ENCODE data around the gene SRA1.

Gene SRA1

DNA sequence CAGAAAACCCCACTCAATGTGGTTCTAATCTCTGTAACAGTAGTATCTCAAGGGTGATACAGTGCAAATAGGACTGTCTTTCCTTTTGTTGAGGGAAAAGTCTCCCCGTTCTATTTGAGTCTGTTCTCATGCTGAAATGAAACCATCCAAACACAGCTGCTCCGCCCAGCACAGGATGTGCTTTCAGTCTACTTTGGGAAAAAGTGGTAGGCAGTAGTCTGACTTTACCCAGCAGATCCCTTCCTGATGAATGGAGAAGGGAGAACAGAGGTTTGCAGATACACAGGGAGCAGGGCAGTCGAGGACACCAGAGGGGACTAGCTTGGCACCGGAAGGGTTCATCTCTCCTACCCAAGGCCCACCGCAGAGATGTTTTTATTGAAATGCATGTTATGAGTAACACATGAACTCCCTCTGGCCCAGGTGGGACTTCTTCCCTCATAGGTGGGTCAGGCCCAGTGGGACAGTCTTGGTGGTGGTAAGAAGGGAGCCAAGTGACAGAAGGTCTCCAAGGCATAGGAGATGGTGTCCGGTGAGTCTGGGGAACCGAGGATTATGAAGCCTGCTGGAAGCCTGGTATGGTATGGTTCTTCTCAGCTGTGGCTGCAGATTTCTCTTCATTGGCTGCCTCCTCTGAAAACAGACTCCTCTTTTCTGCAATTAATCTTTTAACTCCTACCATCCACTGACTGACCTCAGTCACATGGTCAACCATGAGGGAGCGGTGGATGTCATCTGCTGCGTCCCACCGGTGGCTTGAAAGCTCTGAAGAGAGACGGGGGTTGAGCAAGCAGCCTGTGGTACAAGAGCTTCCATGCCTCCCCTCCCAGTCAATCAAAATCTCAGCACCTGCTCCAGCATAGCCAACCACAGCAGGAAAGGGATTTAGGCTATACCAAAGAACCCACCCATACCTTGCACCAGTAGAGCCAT is 6.9 kb downstream of the SRA1 start:
- DNase-seq (ENCODE audit: low read depth in 1 of 2, low spot score in 1 of 2): no peak

- no peak for DNase-seq (ENCODE audit: low read depth in 1 of 2, low spot score in 1 of 2)
These were observed 7.8 kb downstream of the SRA1 start for GRCh38 chr5:140549237-140550144.

- DNase-seq (ENCODE audit: low read depth in 1 of 2, low spot score in 1 of 2): no peak
These were observed 8.5 kb downstream of the SRA1 start for GRCh38 chr5:140548791-140549190.

DNA sequence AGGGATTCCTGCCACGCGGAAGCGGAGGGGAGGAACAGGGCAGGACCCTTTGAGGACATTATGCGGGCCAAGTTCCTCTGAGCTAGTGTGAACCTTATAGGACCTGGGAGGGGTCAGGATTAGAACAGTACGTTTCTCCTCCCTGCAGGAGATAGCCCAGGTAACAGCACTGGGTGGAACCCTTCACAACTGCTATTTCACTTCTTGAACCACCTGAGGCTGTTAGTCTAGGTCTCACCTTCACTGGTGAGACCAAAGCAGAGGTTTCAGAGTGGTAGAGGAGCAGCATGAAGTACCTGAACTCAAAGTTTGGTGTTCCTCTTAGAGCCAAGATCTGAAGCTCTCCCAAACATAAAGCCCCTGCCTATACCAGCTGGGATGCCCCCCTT is 9.0 kb downstream of the SRA1 start:
- no peak for DNase-seq (ENCODE audit: low read depth in 1 of 2, low spot score in 1 of 2)

GRCh38 chr5:140547508-140548299 is 9.6 kb downstream of the SRA1 start, which contains the start of gene EIF4EBP3:
TSS of gene EIF4EBP3 (plus strand) at chr5:140547662. CDS start at chr5:140547738, 76 bp downstream.
- peak; percentile 72 to 76 for DNase-seq (ENCODE audit: low read depth in 1 of 2, low spot score in 1 of 2)

- no peak for DNase-seq (ENCODE audit: low read depth in 1 of 2, low spot score in 1 of 2)
These were observed 10.3 kb downstream of the SRA1 start for GRCh38 chr5:140546851-140547507.

DNA sequence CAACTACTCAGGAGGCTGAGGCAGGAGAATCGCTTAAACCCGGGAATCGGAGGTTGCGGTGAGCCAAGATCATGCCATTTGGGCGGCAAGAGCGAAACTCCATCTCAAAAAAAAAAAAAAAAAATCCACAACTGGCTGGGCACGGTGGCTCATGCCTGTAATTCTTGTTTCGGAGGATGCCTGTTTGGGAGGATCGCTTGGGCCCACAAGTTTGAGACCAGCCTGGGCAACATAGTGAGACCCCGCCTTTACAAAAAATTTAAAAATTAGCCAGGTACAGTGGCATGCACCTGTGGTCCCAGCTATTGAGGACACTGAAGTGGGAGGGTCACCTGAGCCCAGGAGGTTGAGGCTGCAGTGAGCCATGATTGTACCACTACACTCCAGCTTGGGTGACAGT is 11.7 kb downstream of the SRA1 start:
- no peak for DNase-seq (ENCODE audit: low read depth in 1 of 2, low spot score in 1 of 2)

DNA sequence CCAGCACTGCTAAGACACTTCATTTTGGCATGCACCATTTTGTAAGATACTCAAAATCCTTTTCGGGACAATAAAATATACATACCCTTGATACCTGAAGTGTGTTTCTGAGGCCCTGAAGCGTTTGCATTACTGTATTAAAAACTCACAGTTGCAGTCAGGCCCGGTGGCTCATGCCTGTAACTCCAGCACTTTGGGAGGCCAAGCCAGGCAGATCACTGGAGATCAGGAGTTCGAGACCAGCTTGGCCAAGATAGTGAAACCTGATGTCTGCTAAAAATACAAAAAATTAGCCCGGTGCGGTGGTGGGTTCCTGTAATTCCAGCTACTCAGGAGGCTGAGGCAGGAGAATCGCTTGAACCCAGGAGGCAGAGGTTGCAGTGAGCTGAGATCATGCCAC is 12.3 kb downstream of the SRA1 start:
- no peak for DNase-seq (ENCODE audit: low read depth in 1 of 2, low spot score in 1 of 2)

DNA sequence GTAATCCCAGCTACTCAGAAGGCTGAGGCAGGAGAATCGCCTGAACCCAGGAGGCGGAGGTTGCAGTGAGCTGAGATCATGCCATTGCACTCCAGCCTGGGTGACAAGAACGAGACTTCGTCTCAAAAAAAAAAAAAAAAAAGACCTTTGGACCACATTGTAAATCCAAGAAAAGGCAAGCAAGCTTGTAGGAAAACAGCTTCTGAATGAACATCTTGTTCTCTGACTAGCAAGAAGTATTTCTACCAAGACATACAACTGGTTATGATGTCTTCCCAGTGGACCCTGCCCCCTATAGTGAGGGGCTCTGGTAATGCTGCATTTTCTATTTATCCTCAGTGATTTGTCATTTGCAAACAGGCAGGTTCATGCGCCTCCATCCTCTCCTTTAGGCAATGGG is 14.3 kb downstream of the SRA1 start:
- DNase-seq (ENCODE audit: low read depth in 1 of 2, low spot score in 1 of 2): no peak

DNA sequence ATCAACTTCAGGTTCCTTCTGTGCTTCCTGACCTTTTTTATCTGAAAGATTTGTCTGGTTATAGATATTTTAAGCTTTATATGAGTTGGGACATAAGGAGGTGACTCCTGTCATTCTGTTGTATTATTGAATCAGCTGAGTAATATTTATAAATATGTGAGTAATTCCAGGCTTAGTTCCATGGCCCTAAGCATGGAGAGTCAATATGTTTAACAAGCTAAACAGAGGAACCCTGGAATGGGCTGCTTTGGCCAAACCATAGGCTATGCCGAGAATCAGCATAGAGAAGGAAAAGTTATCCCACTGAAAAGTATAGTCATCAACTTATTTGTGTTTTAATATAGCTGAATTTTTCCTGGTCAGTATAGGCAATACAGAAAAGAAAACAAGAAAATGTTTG is 17.0 kb downstream of the SRA1 start:
- DNase-seq (ENCODE audit: low read depth in 1 of 2, low spot score in 1 of 2): no peak

DNA sequence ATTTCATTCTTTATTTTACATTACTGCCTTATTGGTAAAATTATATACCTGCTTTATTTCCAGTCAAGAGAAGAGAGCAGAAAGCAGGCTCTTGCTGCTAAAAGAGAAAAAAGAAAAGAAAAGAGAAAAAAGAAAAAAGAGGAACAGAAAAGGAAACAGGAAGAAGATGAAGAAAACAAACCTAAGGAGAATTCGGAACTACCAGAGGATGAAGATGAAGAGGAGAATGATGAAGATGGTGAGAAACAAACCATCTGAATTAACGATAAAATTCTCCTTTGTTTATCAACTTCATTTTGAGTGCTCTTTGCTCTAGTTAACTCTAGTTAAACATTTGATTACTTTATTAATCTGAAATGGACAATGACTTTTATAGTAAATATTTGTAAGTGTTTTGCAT is 33.3 kb downstream of the SRA1 start:
- DNase-seq (ENCODE audit: low read depth in 1 of 2, low spot score in 1 of 2): no peak

DNA sequence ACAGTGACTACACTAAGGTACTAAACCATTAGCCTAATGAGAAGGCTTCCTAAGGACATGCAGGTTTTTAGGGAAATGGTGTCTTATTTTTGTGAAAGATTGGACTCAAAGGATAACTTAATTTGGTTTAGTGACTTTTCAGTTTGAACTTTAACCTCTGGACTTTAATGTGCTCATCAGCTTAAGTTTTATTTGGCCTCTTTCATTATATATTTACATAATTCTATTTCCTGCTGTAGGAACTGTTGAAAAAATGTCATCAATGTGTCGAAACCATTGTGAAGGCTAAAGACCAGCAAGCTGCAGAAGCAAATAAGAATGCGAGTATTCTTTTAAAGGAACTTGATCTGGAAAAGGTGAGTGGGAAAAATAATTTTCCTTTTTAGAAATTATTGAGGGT is 44.1 kb downstream of the SRA1 start:
- no peak for DNase-seq (ENCODE audit: low read depth in 1 of 2, low spot score in 1 of 2)

DNA sequence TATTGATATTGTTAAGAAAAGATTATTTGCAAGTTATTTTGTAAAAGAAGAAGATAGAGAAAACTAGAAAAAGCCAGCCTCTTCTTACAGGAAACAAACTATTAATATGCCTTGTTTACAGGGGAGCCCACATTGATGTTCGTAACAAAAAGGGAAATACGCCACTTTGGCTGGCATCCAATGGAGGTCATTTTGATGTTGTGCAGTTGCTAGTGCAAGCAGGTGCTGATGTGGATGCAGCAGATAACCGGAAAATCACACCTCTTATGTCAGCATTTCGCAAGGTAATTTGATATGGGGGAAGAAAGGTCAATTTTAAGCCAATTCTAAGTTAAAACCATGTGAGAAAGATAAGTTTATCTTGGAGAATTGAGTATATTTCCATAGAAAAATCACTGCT is 47.4 kb downstream of the SRA1 start:
- no peak for DNase-seq (ENCODE audit: low read depth in 1 of 2, low spot score in 1 of 2)

GRCh38 chr5:140502834-140503233 is 54.4 kb downstream of the SRA1 start:
- DNase-seq (ENCODE audit: low read depth in 1 of 2, low spot score in 1 of 2): no peak

Data from stimulated activated CD4-positive, alpha-beta T cell treated with anti-CD3 and anti-CD28 coated beads, Interleukin-15, amount 100 ng/mL, for 1 hour (primary cell).